ENCODE measurements around the gene BNIP2.
"Not testable (repeated sequence)": the region's sequence is repeated elsewhere in the genome, so short reads cannot be mapped to it uniquely, and the experiment has no call there.

BNIP2 gene

GRCh38 chr15:59687836-59688235 lies 1.3 kb downstream of the BNIP2 start:
- DNase-seq (ENCODE audit: low spot score), result peak; percentile 14

- DNase-seq (ENCODE audit: low spot score), result no peak
Measured at GRCh38 chr15:59686389-59686788, 2.7 kb downstream of the BNIP2 start.

GRCh38 chr15:59685737-59686297 lies 3.3 kb downstream of the BNIP2 start:
- DNase-seq (ENCODE audit: low spot score), result peak; percentile 13

GRCh38 chr15:59680870-59681269 lies 8.2 kb downstream of the BNIP2 start:
- DNase-seq (ENCODE audit: low spot score), result no peak

GRCh38 chr15:59680346-59680745 lies 8.8 kb downstream of the BNIP2 start:
- DNase-seq (ENCODE audit: low spot score), result no peak

- DNase-seq (ENCODE audit: low spot score), result no peak
Measured at GRCh38 chr15:59678620-59679019, 10.5 kb downstream of the BNIP2 start.

GRCh38 chr15:59678172-59678571 lies 10.9 kb downstream of the BNIP2 start:
- DNase-seq (ENCODE audit: low spot score), result no peak

GRCh38 chr15:59676565-59676964 lies 12.6 kb downstream of the BNIP2 start:
- DNase-seq (ENCODE audit: low spot score), result no peak

- no peak for DNase-seq (ENCODE audit: low spot score)
Measured at GRCh38 chr15:59674361-59674877, 14.7 kb downstream of the BNIP2 start.

GRCh38 chr15:59668556-59668955 lies 20.6 kb downstream of the BNIP2 start:
- DNase-seq (ENCODE audit: low spot score), result no peak

GRCh38 chr15:59662260-59662659 lies 26.9 kb downstream of the BNIP2 start:
- DNase-seq (ENCODE audit: low spot score), result peak; percentile 42

GRCh38 chr15:59659366-59659765 lies 29.8 kb downstream of the BNIP2 start:
- no peak for DNase-seq (ENCODE audit: low spot score)

- no peak for DNase-seq (ENCODE audit: low spot score)
Measured at GRCh38 chr15:59657635-59658125, 31.4 kb downstream of the BNIP2 start.

- DNase-seq (ENCODE audit: low spot score), result peak; percentile 97
Measured at GRCh38 chr15:59656897-59657634, 32.1 kb downstream of the BNIP2 start, which contains the start of gene GTF2A2. Gene GTF2A2, minus strand, starts transcription at chr15:59657515. Its CDS starts 5,238 bp downstream, at chr15:59652277.

- DNase-seq (ENCODE audit: low spot score), result no peak
Measured at GRCh38 chr15:59654046-59654445, 35.1 kb downstream of the BNIP2 start.

- no peak for DNase-seq (ENCODE audit: low spot score)
Measured at GRCh38 chr15:59649603-59650002, 39.5 kb downstream of the BNIP2 start.

- no peak for DNase-seq (ENCODE audit: low spot score)
Measured at GRCh38 chr15:59647085-59647484, 42.0 kb downstream of the BNIP2 start.

- no peak for DNase-seq (ENCODE audit: low spot score)
Measured at GRCh38 chr15:59646277-59646676, 42.8 kb downstream of the BNIP2 start.

GRCh38 chr15:59645812-59646211 lies 43.3 kb downstream of the BNIP2 start:
- not testable (repeated sequence) for DNase-seq (ENCODE audit: low spot score)

- DNase-seq (ENCODE audit: low spot score), result no peak
Measured at GRCh38 chr15:59644756-59645155, 44.4 kb downstream of the BNIP2 start.

- no peak for DNase-seq (ENCODE audit: low spot score)
Measured at GRCh38 chr15:59642351-59642750, 46.8 kb downstream of the BNIP2 start.

GRCh38 chr15:59637507-59637906 lies 51.6 kb downstream of the BNIP2 start:
- DNase-seq (ENCODE audit: low spot score), result not testable (repeated sequence)

GRCh38 chr15:59636184-59636583 lies 52.9 kb downstream of the BNIP2 start:
- DNase-seq (ENCODE audit: low spot score), result no peak
